Neural progenitor cell (in vitro differentiated cells): ENCODE results near the gene CHD1. TPM values are rescaled to one million over a fixed set of nuclear protein-coding genes. Genes with fewer than 3 reads are reported as not detected.

Experiments
- DNase-seq: peaks from one replicate; pipeline ENCODE4 v3.0.0-alpha.2; 2016; ENCODE audit warnings: low spot score
- H2AFZ ChIP-seq: fragments of 200-600 bp; sonication (generic); replicated peaks from 2 replicates; pipeline ENCODE4 v1.6.1; 2016; ENCODE audit warnings: antibody characterized with exemption
- H3F3A ChIP-seq: fragments of 200-600 bp; sonication (generic); 2 replicates; pipeline ENCODE4 v1.6.1; 2016; ENCODE audit warnings: antibody characterized with exemption, low read depth
- H3K27ac ChIP-seq: fragments of 200-600 bp; sonication (generic); 2 replicates; pipeline ENCODE4 v1.5.1; 2016; ENCODE audit warnings: mild to moderate bottlenecking
- H3K27me3 ChIP-seq: fragments of 200-600 bp; sonication (generic); 2 replicates; pipeline ENCODE4 v1.6.1; 2016; ENCODE audit warnings: mild to moderate bottlenecking, moderate library complexity
- H3K36me3 ChIP-seq: fragments of 200-600 bp; sonication (generic); 2 replicates; pipeline ENCODE4 v1.5.1; 2016
- H3K4me1 ChIP-seq: fragments of 200-600 bp; sonication (generic); 2 replicates; pipeline ENCODE4 v1.6.1; 2016; ENCODE audit warnings: mixed run types
- H3K4me2 ChIP-seq: fragments of 200-600 bp; sonication (generic); 2 replicates; pipeline ENCODE4 v1.6.1; 2016
- H3K4me3 ChIP-seq: fragments of 200-600 bp; sonication (generic); 2 replicates; pipeline ENCODE4 v1.5.1; 2016
- H3K79me2 ChIP-seq: fragments of 200-600 bp; sonication (generic); 2 replicates; pipeline ENCODE4 v1.6.1; 2016; ENCODE audit warnings: low read depth
- H3K9ac ChIP-seq: fragments of 200-600 bp; sonication (generic); 2 replicates; pipeline ENCODE4 v1.6.1; 2016
- H3K9me3 ChIP-seq: fragments of 200-600 bp; sonication (generic); 2 replicates; pipeline ENCODE4 v1.5.1; 2016; ENCODE audit warnings: low read depth
- H4K20me1 ChIP-seq: fragments of 200-600 bp; sonication (generic); 2 replicates; pipeline ENCODE4 v1.6.1; 2016; ENCODE audit warnings: low read depth
- H3K27ac Mint-ChIP-seq: 3 replicates; pipeline ENCODE4 v1.8.0; 2021; ENCODE audit warnings: mixed read lengths
- H3K27me3 Mint-ChIP-seq: 2 replicates; pipeline ENCODE4 v1.8.0; 2022; ENCODE audit warnings: low read depth, mild to moderate bottlenecking, inconsistent platforms, moderate library complexity, mixed read lengths; ENCODE audit not compliant: insufficient read depth
- H3K36me3 Mint-ChIP-seq: 3 replicates; pipeline ENCODE4 v1.8.0; 2021; ENCODE audit warnings: mixed read lengths
- H3K4me1 Mint-ChIP-seq: 3 replicates; pipeline ENCODE4 v1.8.0; 2021; ENCODE audit warnings: mixed read lengths
- H3K4me3 Mint-ChIP-seq: 3 replicates; pipeline ENCODE4 v1.8.0; 2021; ENCODE audit warnings: mild to moderate bottlenecking, moderate library complexity, mixed read lengths
- H3K9me3 Mint-ChIP-seq: 3 replicates; pipeline ENCODE4 v1.8.0; 2020; ENCODE audit warnings: mixed read lengths
- CTCF ChIP-seq: fragments of 200-600 bp; sonication (generic); IDR thresholded peaks from 2 replicates; pipeline ENCODE4 v1.5.1; 2017; ENCODE audit warnings: antibody characterized with exemption, mild to moderate bottlenecking
- EZH2 ChIP-seq: fragments of 200-600 bp; sonication (generic); IDR thresholded peaks from 2 replicates; pipeline ENCODE4 v1.6.1; 2017; ENCODE audit warnings: antibody characterized with exemption, mild to moderate bottlenecking, moderate library complexity
- EZH2phosphoT487 ChIP-seq: fragments of 200-600 bp; sonication (generic); IDR thresholded peaks from 2 replicates; pipeline ENCODE4 v1.6.1; 2017; ENCODE audit warnings: antibody characterized with exemption
- total RNA-seq: library from RNA; depleted of rRNA; stranded (reverse); fragments of >200 nt; gene quantifications from 2 replicates; pipeline ENCODE4 v1.2.3, GENCODE V29; 2015; ENCODE audit warnings: low replicate concordance

Gene CHD1
- total RNA-seq, 1 donor from 2014 or later = 198 TPM

DNA sequence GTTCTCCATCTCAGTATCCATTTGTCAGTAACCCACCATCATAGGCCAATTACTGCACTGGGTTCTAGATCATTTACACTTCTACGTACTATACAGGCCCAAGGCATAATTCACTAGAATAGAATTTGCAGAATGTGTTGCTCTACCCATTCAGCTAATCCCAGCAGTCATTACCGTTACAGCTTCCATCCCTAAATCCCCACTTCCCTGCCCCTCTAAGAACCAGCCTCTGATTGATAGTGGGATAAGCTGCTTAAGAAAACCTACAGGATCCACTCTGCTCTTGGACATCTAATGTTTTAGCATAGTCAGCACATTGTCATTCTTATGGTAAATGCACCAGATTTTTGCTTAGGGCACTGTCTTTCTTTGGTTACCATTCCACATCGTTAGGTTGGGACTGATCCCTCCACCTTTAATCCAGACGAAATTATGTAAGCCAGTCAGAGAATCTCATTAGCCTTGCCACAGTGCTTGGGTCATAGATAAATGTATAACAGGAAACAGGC, 39.3 kb upstream of the CHD1 start:
- H4K20me1 ChIP-seq = no peaks in the 10 kb centered on the region
- no peak overlapping the region for H3K9ac ChIP-seq
- peaks cover 14% of the 10 kb centered on the region for H3K36me3 ChIP-seq
- no peak overlapping the region for H3K4me2 ChIP-seq
- Mint-ChIP-seq H3K36me3 (peaks cover 10% of the 10 kb centered on the region), H3K4me3 (no peak overlapping the region), H3K4me1 (peaks cover 12% of the 10 kb centered on the region), H3K27ac (no peak overlapping the region), H3K27me3 (peaks cover 2% of the 10 kb centered on the region), H3K9me3 (peaks cover 19% of the 10 kb centered on the region)
- H3K27ac ChIP-seq = no peak overlapping the region
- H3K4me1 ChIP-seq = peaks cover 13% of the 10 kb centered on the region
- no peaks in the 10 kb centered on the region for H3K27me3 ChIP-seq
- no peak overlapping the region for H2AFZ ChIP-seq
- H3K79me2 ChIP-seq = no peaks in the 10 kb centered on the region
- no peak for TF ChIP-seq EZH2
- no peak for TF ChIP-seq CTCF
- TF ChIP-seq EZH2phosphoT487 = no peak
- DNase-seq = peak; percentile 22
- no peak overlapping the region for H3K4me3 ChIP-seq
- H3K9me3 ChIP-seq = peaks cover 6% of the 10 kb centered on the region
- H3F3A ChIP-seq = peaks cover 27% of the 10 kb centered on the region

DNA sequence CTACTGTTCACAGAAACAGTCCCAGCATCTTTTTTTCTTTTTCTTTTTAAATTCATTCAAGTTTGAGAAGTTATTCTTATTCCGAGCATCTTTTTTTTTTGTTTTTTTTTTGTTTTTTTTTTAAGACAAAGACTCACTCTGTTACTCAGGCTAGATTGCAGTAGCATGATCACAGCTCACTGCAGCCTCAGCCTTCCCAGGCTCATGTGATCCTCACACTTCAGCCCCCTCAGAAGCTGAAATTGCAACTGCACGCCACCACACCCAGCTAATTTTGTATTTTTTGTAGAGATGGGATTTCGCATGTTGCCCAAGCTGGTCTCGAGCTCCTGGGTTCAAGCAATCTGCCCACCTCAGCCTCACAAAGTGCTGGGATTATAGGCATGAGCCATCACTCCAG, 36.4 kb upstream of the CHD1 start:
- Histone ChIP-seq H2AFZ (no peak overlapping the region), H3K36me3 (peaks cover 14% of the 10 kb centered on the region), H3K4me1 (peaks cover 36% of the 10 kb centered on the region), H3K27ac (no peak overlapping the region), H3F3A (peaks cover 47% of the 10 kb centered on the region), H3K4me3 (no peak overlapping the region), H3K9me3 (peaks cover 6% of the 10 kb centered on the region), H3K4me2 (no peak overlapping the region), H3K27me3 (no peaks in the 10 kb centered on the region), H3K79me2 (no peaks in the 10 kb centered on the region), H3K9ac (no peak overlapping the region), H4K20me1 (no peaks in the 10 kb centered on the region)
- peaks cover 21% of the 10 kb centered on the region for H3K9me3 Mint-ChIP-seq
- H3K27me3 Mint-ChIP-seq = peaks cover 2% of the 10 kb centered on the region
- TF ChIP-seq EZH2 = no peak
- no peak for TF ChIP-seq EZH2phosphoT487
- no peak for TF ChIP-seq CTCF
- peaks cover 20% of the 10 kb centered on the region for H3K4me1 Mint-ChIP-seq
- H3K27ac Mint-ChIP-seq = no peak overlapping the region
- no peak for DNase-seq
- H3K4me3 Mint-ChIP-seq = no peak overlapping the region
- H3K36me3 Mint-ChIP-seq = peaks cover 10% of the 10 kb centered on the region

- Histone ChIP-seq H3K4me2 (no peak overlapping the region), H3K36me3 (peaks cover 14% of the 10 kb centered on the region), H3F3A (peaks cover 47% of the 10 kb centered on the region), H3K9ac (no peak overlapping the region), H3K79me2 (no peaks in the 10 kb centered on the region), H3K4me1 (peaks cover 36% of the 10 kb centered on the region), H2AFZ (no peak overlapping the region), H3K4me3 (no peak overlapping the region), H3K27me3 (no peaks in the 10 kb centered on the region), H4K20me1 (no peaks in the 10 kb centered on the region), H3K27ac (no peak overlapping the region), H3K9me3 (peaks cover 6% of the 10 kb centered on the region)
- Mint-ChIP-seq H3K27me3 (peaks cover 2% of the 10 kb centered on the region), H3K4me1 (peaks cover 20% of the 10 kb centered on the region), H3K4me3 (no peak overlapping the region), H3K36me3 (peaks cover 10% of the 10 kb centered on the region), H3K27ac (peak overlapping the region; percentile 84), H3K9me3 (peaks cover 21% of the 10 kb centered on the region)
- no peak for DNase-seq
- no peak for TF ChIP-seq CTCF
- TF ChIP-seq EZH2phosphoT487 = no peak
- no peak for TF ChIP-seq EZH2
Observed at GRCh38 chr5:98964621-98965020, 35.8 kb upstream of the CHD1 start.
